ENCODE data around the gene IDI2.

The IDI2 gene

GRCh38 chr10:976316-976715 is 49.3 kb downstream of the IDI2 start:
- no peak for DNase-seq

DNA sequence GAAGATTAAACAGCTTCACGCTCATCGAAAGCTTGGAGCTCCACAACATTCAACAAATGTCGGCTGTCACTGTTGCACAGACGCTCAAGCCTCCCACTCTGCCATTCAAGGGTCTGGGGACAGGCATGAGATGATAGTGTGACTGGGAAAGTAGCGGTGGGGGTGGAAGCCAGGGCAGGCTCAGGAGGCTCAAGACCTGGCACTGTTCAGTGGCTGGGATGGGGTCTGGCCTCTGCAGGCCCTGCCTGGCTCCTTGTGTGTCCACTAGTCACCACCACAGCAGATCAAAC is 50.9 kb downstream of the IDI2 start:
- DNase-seq, result no peak

- no peak for DNase-seq
These were observed 51.4 kb downstream of the IDI2 start for GRCh38 chr10:974038-974784.

- DNase-seq, result no peak
These were observed 52.9 kb downstream of the IDI2 start for GRCh38 chr10:972763-973162.

DNA sequence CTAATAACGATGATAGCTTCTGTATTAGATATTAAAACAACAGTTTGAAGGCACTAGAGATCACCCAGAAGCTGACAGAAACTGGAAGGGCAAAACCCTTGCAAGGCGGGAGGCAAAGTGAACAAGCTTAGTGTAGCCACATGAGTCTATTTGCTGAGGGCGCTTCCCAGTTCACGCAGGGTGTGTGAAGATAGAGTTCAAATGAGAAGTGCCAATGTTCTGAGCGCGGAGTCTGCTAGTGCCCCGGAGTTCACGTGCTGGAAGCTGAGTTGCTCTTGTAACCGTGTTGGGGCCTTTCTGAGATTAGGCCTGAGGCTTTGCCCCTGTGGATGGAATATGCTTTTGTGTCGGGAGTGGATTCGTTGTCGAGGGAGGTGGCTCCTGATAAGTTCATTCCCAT is 54.0 kb downstream of the IDI2 start:
- no peak for DNase-seq

- DNase-seq, result no peak
These were observed 54.5 kb downstream of the IDI2 start for GRCh38 chr10:971150-971542.

- DNase-seq, result peak; percentile 10
These were observed 55.1 kb downstream of the IDI2 start for GRCh38 chr10:970311-971149.

DNA sequence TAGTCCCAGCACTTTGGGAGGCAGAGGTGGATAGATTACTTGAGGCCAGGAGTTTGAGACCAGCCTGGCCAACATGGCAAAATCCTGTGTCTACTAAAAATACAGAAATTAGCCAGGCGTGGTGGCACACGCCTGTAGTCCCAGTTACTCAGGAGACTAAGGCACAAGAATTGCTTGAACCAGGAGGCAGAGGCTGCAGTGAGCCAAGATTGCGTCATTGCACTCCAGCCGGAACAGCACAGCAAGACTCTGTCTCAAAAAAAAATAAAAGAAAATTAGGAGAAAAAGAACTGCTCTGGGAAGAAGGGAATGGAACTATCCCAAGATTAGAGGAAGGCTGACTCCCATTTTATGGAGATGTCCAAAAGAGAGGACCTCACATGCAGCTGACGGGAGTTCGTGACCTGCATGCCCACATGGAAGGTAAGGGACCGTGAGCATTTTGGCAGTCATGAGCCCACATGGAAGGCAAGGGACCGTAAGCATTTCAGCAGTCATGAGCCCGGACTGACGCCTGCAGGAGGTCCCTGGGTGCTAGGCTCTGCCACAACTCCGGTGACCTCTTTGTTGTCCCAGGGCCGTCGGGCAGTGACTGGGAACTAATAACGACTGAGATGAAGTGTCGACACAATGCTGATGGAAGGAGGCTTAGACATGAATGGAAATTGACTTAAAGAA is 56.0 kb downstream of the IDI2 start:
- DNase-seq, result no peak

Data from NCI-H1105 (cell line).